ENCODE data around the gene CSF2. TPM values are rescaled to one million over a fixed set of nuclear protein-coding genes. Genes with fewer than 3 reads are reported as not detected.

CSF2 gene
- total RNA-seq, 1 donor from 2014 or later, result not detected

DNA sequence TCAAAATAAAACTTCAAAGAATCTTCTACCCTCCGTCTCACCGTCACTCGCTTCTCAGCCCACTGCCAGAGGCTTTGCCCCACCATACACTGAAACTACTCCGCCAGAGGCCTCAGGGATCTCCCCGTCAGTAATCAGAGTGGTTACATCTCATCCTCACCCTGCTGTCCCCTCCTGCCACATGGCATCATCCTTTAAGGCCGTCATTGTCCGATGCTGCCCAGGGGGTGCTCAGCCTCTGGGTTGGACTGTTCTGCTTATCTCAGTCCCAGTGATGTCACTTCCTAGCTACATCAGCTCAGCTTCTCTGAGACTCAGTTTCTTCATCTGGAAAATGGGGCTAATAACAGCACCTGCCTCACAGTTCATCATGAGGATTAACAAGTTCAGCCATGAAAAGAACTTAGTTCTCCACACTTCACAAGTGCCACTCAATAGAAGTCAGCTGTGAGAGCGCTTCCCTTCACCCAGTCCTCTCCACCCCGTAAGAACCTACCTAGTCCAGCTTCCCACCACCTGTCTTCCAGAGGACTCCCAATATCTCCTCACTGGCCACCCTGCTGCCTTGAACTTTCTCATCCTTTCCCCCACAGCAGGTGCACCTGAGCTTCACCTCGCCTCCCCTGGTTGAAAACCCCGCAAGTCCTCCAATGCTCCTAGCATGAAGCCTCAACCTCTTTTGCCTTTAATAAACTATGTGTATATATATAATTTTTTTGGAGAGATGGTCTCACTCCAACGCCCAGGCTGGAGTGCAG, 15.9 kb upstream of the CSF2 start:
- Histone ChIP-seq H3K4me3 (no peak overlapping the region), H3K27me3 (no peaks in the 10 kb centered on the region), H3K4me1 (no peaks in the 10 kb centered on the region), H3K36me3 (no peaks in the 10 kb centered on the region), H3K9me3 (no peaks in the 10 kb centered on the region), H3K27ac (no peak overlapping the region)
- DNase-seq (ENCODE audit: extremely low spot score in 2 of 2), result peak in 1 of 2 donors; percentile 75
- intact Hi-C loops (cut with DNase I), result no loop called here
- TF ChIP-seq, protein P1, sequence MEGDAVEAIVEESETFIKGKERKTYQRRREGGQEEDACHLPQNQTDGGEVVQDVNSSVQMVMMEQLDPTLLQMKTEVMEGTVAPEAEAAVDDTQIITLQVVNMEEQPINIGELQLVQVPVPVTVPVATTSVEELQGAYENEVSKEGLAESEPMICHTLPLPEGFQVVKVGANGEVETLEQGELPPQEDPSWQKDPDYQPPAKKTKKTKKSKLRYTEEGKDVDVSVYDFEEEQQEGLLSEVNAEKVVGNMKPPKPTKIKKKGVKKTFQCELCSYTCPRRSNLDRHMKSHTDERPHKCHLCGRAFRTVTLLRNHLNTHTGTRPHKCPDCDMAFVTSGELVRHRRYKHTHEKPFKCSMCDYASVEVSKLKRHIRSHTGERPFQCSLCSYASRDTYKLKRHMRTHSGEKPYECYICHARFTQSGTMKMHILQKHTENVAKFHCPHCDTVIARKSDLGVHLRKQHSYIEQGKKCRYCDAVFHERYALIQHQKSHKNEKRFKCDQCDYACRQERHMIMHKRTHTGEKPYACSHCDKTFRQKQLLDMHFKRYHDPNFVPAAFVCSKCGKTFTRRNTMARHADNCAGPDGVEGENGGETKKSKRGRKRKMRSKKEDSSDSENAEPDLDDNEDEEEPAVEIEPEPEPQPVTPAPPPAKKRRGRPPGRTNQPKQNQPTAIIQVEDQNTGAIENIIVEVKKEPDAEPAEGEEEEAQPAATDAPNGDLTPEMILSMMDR (IDR thresholded peaks at IDR 0.05), result no peak
- no peak for TF ChIP-seq POLR2AphosphoS5 (IDR thresholded peaks at IDR 0.05; ENCODE audit: insufficient read depth in 1 of 2, low read depth in 1 of 2)
- no peak for TF ChIP-seq POLR2A (IDR thresholded peaks at IDR 0.05)

DNA sequence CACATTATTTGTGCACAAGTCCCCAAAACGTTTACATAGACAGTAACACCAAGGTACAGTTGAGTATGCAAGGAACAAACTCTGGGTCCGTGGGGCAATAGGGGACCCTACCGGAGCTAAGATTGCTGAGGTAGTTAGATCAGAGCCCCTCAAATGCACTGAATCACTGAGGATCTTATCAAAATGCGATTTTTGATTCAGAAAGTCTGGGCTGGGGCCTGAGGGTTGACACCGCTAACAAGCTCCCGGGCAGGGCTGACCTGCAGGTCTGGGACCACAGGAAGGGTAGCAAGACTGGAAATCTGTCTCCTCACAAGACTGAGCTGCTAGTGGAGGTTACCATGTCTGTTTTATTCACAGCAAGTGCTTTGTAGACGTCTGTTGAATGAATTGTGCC, 14.9 kb upstream of the CSF2 start:
- peak in 1 of 2 donors; percentile 40 for DNase-seq (ENCODE audit: extremely low spot score in 2 of 2)
- Histone ChIP-seq H3K9me3 (no peaks in the 10 kb centered on the region), H3K27ac (no peak overlapping the region), H3K36me3 (no peaks in the 10 kb centered on the region), H3K4me3 (no peak overlapping the region), H3K27me3 (no peaks in the 10 kb centered on the region), H3K4me1 (no peaks in the 10 kb centered on the region)
- TF ChIP-seq POLR2AphosphoS5 (IDR thresholded peaks at IDR 0.05; ENCODE audit: insufficient read depth in 1 of 2, low read depth in 1 of 2) (no peak), POLR2A (IDR thresholded peaks at IDR 0.05) (no peak)
- TF ChIP-seq, protein P1 (IDR thresholded peaks at IDR 0.05), result no peak
- intact Hi-C loops (cut with DNase I), result no loop called here

DNA sequence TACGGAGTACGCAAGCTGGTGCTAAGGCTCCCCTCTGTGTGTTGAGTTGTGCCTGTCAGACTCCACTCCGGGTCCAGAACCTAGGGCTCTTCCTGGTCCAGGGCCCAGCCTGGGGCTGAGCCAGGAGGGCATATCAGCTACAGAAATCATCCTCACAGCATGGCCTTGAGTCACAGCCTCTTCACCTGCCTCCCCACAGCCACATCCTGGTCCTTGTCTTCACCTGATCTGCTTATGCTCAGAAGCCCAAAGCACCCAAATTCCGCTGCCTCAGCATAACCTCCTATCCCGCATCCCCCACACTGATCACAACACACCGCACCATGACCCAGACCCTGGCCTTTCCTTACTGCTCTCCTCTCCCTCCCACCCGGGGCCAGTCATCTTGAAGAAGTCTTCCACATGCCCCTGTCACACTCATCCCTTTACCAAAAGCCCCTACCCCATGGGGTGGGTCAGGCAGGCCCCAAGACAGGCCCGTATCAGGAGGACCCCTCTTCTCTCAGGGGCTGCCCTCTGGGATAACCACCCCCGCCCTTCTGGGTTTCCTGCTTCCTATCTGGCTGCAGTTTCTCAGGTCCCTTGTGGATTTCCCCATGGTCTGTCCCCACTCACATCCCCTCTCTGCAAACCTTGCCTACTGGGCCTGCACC, 14.4 kb upstream of the CSF2 start:
- TF ChIP-seq, protein P1 (IDR thresholded peaks at IDR 0.05), result no peak
- no peak for TF ChIP-seq POLR2AphosphoS5 (IDR thresholded peaks at IDR 0.05; ENCODE audit: insufficient read depth in 1 of 2, low read depth in 1 of 2)
- no peak for TF ChIP-seq POLR2A (IDR thresholded peaks at IDR 0.05)
- Histone ChIP-seq H3K27ac (no peak overlapping the region), H3K27me3 (no peaks in the 10 kb centered on the region), H3K36me3 (no peaks in the 10 kb centered on the region), H3K4me3 (no peak overlapping the region), H3K4me1 (no peaks in the 10 kb centered on the region), H3K9me3 (no peaks in the 10 kb centered on the region)
- peak; percentile 76 to 91 for DNase-seq (ENCODE audit: extremely low spot score in 2 of 2)
- intact Hi-C loops (cut with DNase I), result no loop called here

DNA sequence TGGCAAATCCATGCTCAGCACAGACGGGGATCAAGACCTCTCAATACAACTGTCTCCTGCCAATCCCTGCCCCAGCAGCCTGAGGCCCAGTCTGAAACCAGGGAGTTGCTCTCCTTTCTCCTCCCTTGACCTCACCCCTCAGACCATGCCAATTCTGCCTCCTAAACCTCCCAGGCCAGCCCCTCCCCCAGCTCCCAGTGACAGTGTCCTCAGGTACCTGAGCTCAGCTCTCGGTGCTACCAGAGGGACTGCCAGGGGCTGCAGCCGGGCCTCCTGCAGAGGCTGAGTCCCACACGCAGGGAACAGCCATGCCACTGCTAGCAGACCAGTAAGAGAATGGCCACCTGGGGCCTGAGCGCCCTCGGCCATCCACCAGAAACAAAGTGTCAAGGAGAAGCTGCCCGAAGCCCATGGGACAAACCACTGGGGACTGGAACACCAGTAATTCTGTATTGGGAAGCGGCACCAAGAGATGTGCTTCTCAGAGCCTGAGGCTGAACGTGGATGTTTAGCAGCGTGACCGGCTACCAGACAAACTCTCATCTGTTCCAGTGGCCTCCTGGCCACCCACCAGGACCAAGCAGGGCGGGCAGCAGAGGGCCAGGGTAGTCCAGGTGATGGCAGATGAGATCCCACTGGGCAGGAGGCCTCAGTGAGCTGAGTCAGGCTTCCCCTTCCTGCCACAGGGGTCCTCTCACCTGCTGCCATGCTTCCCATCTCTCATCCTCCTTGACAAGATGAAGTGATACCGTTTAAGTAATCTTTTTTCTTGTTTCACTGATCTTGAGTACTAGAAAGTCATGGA, 13.7 kb upstream of the CSF2 start:
- Histone ChIP-seq H3K27ac (no peak overlapping the region), H3K9me3 (no peaks in the 10 kb centered on the region), H3K4me3 (no peak overlapping the region), H3K36me3 (no peaks in the 10 kb centered on the region), H3K4me1 (no peaks in the 10 kb centered on the region), H3K27me3 (no peaks in the 10 kb centered on the region)
- no peak for TF ChIP-seq POLR2A (IDR thresholded peaks at IDR 0.05)
- TF ChIP-seq, protein P1 (IDR thresholded peaks at IDR 0.05), result no peak
- TF ChIP-seq POLR2AphosphoS5 (IDR thresholded peaks at IDR 0.05; ENCODE audit: insufficient read depth in 1 of 2, low read depth in 1 of 2), result no peak
- peak; percentile 84 to 95 for DNase-seq (ENCODE audit: extremely low spot score in 2 of 2)
- intact Hi-C loops (cut with DNase I), result no loop called here
